NAMALWA (cell line): ENCODE data around the gene LAMTOR1.

Experiments
- DNase-seq: peaks from one replicate; pipeline ENCODE4 v3.0.0-alpha.2; 2015; ENCODE audit warnings: low spot score

Gene LAMTOR1

DNA sequence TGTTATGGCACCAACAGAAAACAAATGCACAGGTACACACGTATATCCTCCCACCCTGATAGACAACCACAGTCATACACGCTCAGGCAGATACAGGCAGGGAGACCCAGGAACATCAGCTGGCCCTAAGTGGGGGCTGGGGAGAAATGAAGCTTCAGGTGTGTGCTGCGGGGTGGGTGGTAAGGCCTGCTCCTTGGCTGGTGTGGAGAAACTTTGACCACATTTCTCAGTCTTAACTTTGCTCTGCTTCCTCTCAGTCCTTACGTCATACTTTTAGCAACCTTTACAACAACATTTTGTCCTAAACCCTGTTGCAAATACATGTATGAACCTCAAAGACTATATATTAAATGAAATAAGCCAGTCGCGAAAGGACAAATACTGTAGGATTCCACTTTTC is 16.1 kb upstream of the LAMTOR1 start:
- DNase-seq: no peak

DNA sequence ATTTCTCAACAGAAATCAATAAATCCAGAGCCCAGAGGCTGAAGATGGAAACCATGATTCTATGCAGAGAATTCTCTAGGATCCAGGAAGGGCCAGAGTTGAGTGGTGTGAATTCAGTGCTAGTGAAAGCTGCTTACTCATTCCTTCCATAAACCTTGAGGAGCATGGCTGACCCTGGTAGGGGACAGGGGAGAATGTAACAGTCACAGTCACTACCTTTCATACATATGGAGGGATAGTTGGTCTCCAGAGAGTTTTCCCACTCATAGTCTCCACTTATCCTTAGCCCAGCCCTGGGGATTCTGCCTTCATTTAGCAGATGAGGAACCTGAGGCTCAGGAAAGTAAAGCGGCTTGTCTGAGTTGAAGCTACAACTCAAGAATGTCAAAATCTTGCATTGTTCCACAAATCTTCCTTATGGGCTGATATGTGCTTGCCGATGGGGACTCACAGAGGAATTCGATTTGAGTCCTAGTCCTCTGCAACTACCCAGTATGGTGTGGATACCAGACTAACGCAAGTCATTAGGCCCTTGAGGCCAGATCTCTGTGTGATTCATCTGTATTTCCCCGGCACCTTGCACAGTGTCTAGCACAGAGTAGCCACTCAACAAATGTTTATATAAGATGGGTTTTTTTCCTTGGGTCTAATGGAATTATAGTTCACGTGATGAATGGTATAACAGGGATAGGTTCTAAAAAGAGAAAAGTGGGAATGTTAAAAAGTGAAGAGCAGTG is 13.1 kb upstream of the LAMTOR1 start:
- no peak for DNase-seq

DNA sequence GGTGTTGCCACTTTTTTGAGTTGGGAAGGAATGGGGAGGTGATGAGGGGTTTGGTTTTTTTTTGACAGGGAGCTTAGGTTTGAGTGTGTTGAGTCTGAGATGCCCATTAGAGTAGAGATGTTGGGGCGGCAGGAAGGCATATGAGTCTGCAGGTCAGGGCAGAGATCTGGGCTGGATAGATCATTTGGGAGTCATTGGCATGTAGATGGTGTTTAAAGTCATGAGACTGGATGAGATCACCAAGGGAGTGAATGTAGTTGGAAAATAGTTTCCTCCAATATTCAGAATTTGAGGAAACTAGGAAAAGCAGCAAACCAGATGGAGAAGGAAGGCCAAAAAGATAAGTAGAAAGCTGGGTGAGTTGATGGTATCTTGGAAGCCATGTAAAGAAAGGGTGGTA is 11.5 kb upstream of the LAMTOR1 start:
- DNase-seq: no peak

DNA sequence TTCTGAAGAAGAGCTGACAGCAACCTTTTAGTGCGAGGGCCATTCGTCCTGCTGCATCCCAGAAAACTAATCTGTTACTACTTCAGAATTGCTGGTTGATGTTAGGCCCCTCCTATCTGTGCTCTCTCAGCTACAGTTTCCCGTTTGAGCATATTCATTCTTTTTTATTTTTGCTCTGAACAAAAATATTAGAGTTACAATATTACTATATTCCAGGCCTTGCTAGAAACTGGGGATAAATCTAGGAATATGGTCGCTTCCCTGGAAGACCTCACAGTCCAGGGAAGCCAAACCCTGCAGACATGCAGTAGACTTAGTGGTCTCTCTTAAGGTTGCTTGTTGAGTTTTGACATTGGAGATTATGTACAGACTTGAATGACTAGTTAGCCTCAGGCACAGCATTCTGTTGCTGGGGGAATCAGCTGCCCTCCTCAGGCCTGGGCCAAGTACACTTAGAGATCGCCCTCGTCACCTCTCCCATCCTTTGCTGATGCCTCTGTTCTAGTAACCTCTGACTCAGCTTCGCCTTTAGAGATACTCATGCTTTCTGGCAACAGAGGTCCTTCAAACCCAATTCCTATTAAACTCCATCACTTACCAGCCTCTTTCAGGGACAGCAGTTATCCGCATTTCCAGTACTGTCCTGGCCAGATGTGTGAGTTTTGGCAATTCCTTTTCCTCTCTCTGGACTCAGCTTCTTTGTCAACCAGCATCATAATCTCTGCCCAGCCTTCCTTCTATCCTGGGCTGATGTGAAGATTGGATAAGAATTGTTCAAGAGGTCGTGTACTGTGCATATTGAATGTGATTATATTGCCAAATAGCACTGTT is 10.1 kb upstream of the LAMTOR1 start:
- DNase-seq: no peak

DNA sequence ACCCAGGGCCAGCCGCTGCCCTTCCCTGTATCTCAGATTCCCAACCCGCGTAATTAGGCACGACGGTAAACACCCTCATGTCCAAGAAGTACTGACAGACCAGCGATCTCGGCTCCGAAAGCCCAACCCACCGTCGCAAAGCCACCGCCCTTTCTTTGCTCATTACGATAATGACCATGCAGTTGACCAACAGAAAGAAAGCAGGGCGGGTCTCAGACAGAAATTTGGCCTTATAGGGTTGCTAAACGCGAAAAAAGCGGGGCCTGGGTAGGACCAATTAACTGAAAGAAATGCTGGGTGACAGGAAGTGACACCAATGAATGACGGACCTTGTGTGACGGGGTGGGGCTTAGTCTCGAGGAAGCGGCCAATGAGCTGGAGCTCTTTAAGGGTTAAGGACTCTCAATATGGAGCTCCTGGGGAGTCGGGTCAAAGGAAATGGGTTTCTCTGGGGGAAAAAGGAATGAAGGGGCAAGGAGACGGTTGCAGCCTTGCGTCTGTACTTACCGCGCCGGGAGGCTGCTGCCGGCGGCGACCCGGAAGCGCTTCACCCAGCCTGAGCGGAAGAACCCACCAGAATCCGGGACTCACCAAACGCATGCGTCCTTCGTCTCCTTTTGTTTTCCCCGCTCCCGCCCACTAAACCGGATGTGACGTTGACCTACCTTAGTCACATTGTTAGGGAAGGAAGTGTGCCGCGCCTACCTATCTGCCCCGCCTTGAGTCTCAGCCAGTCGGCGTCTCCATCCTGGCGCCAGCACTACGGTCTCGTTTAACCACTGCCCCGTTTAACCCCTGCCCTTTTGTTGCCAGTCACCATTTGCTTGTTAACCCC is 9.3 kb upstream of the LAMTOR1 start, which contains the start of gene ANAPC15:
TSS of gene ANAPC15 (minus strand) at position 553 of the 835 bp plus-strand sequence. CDS start 1,419 bp downstream, outside the sequence.
- DNase-seq: peak; percentile 100

DNA sequence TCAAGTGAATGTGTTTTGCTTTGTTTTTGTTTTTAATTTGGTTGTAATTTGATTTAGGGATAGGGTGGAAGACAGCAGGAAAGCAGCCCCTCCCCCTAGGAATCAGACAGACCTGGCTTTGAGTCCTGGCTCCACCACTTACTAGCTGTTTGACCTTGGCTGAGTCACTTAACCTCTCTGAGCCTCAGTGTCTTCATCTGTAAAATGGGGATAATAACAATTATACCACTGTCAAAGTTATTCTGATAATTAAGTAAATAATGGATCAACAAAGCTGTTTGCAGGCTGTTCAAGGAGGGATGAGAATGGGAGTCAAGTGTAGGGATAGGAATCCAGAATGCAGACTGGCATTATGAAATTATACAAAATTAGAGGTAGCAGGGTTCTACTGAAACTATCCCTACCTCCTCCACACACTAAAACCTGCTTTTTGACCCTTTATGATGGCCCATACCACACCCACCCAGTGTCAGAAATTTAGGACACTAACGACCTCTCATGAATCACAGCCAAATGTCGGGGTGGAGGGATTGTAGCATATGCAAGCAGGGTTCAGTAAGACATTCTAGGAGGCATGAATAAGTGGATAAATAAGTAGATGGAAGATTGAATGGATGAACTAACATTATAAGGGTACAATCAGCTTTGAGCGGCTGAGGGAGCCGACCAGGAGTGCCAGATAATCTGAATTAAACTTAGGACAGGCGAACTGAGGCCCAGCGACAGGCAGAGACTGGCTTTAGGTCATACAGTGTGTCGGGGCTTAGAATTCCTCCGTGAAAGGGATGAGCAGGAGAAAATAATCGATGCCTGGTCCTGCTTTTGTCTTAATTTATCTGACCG is 8.4 kb upstream of the LAMTOR1 start:
- no peak for DNase-seq

DNA sequence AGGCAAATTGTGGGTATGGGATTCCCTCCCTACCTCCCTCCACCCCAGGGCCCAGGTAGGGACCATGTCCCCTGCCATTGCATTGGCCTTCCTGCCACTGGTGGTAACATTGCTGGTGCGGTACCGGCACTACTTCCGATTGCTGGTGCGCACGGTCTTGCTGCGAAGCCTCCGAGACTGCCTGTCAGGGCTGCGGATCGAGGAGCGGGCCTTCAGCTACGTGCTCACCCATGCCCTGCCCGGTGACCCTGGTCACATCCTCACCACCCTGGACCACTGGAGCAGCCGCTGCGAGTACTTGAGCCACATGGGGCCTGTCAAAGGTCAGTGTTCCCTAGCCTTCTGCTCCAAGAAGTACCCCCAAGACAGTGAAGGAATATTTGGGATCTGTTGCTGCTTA is 2.8 kb upstream of the LAMTOR1 start, which contains the start of gene TOMT:
TSS of gene TOMT (plus strand) at position 37 of the 400 bp plus-strand sequence. CDS start at position 65, 28 bp downstream.
- no peak for DNase-seq

DNA sequence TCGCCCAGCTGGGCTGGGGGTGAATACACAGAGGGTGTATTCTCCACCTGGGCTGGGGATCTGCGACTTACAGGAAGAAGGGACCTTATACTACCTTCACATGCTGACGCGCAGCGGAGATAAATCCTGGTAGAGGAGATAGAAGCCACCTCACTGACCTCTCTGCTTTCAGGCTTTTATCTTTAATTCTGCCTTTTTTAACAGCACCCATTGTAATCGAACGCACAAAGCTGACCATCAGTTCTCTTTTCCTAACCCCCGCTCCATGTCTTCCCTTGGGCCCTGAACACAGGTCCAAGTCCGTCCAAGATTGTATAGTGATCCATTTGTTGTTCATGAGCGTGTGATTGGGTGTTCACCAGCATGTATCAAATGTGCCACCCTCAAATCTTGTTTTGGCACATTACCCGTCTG is 664 bp upstream of the LAMTOR1 start:
- no peak for DNase-seq

DNA sequence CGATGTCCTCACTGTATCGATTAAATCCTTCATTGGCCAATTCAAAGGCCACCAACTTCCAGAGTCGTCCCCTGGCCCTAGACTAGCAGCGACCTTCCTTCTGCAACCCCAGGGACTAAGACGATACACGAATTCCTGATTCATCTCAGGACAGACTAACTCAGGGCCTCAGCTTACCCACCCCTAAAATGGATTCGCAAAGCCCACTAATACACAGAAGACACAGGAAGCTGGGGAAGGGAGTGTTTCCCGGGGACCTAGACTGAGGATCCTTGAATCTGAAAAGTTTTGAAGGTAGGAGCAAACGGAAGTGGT is 509 bp downstream of the LAMTOR1 start:
- no peak for DNase-seq

DNA sequence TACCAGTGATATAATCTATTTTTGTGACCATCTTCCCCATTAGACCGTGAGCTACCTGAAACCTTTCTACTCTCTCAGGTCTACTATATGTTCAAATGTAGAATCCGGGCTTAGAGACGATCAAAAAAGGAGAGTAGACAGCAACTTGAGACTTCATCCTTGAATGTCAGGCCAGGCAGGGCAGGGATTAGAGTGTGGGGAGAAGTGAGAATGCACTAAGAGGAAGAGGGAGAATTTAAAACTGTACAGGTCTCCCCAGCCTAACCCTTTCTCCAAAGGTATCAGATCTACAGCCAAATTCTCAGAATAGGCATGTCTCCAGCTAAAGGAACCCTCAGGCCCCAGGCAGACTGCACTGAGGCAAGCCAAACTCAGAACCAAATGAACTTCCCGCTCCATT is 935 bp downstream of the LAMTOR1 start:
- no peak for DNase-seq

DNA sequence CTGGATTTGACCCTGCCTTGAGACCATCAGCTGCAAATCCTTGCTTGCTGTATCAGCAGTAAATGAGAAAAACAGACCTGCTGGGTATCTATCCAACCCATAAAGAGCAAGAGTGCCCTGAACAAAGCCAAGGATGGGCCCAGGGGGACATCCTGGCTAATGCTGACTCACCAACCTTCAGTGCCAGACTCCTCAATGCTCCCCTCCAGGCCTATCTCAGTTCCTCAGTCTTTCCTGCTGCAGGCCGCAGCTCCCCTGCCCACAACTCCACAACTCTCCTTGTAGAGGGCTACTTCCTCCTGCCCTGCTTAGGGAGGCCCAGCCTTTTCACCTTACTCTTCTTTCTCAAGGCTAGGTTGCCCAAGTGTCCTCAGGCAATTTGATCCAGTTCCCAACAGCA is 2.6 kb downstream of the LAMTOR1 start:
- DNase-seq: no peak

DNA sequence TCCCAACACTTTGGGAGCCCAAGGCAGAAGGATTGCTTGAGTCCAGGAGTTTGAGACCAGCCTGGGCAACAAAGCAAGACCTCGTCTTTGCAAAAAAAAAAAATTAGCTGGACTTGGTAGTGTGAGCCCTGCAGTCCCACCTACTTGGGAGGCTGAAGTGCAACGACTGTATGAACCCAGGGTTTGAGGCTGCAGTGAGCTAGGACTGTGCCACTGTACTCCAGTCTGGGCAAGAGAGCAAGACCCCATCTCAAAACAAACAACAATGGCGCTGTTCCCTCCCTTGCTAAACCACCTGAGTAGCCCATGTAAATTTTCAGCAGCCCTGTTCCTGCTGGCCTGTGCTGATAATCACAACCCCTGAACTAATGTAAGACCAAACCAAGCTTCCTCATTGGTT is 3.1 kb downstream of the LAMTOR1 start:
- DNase-seq: no peak

DNA sequence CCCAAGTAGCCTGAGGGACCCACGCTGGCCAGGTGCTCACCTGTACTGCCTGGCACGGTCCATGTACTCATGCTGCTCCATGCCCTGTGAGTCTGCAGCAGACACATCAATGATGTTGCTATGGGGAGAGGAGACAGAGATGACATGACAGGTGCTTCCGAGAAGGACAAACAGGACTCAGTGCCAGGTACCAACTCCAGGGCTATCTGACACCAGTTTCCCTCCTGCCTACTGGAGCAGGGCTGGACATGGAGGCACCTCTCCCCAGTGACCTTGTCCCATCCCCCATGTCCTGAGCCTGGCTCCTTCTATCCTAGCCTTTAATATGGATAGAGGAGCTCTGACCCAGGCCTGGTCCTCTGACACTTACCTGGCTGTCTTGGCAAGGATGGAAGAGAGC is 4.4 kb downstream of the LAMTOR1 start:
- no peak for DNase-seq

DNA sequence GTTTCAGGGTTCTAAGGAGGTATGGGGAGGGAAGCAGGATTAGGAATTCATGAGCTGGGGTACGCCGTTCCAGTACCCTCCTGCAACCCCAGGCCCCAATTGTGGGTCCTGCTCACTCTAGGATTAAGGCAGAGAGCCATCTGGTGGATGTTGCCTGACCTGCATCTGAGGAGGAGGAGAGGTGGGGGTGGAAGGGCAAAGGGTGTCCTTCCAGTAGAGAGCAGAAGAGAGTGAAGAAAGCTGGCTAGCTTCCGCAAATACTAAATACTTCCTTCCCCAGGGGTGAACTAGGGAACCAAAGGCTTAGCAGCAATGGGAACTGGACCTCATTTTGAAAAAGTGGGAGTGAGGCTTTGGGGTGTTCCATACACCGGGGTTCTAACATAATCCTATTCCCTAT is 11.8 kb downstream of the LAMTOR1 start:
- DNase-seq: peak; percentile 92

DNA sequence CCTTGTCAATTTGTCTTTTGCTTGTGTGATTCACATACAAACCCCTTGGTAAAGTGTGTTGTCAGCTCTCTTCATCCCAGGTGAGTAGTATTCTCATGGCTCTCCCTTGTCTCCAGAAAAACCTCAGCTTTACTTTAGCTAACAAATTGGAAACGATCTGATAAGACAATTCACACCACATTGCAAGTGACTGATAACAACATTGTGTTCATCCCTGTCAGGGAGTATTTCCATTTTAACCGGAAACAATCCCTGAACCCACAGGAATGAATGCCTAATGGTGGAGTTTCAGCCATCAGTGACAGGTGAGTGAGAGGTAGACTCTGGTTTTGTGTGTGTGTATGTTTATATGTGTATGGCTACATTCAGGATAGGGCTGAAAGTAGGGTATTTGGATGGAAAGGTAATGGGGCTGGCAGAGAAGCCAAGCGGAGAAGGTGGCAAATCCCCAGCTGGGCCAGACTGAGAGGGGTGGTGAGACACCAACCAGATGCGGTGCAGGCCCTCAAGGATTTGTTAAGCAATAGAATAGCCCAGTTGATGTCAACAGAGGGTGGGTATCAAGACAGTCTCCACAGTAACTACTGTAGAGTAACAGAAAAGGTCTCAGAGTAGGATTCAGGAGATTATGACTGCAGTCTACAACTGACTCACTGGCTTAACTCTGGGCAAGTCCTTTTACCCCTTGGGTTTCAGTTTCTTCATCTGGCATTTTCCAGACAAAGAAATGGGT is 14.9 kb downstream of the LAMTOR1 start:
- DNase-seq: no peak

DNA sequence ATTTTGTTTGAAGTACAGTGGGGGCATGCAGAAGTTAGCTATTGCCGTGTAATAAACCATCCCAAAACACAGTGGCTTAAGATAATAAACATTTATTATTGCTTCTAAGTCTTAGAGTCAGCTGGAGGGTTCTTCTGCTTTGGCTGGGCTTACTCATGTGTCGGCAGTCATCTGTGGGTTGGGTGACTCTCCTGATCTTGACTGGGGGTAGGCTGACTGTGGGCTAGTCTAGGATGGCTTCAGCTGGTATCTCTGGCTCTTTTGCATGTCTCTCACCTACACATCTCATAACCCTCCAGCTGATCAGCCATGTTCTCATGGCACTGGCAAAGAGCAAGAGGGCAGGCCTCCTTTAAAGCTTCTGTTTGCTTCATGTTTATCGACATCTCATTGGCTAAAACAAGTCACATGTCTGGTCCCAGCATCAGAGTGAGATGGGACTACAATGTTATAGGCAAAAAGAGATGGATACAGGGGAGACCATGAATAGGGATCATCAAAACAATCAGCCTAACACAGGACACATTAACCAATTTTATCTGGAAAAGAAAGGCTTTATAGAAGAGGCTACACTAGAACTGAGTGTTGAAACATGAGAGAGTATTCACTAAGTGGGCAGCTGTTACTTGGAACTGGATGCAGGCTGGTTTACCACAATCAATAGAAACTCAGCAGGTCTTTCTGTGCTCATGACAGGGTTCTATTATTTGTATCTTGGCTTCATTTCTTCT is 17.3 kb downstream of the LAMTOR1 start:
- DNase-seq: no peak

DNA sequence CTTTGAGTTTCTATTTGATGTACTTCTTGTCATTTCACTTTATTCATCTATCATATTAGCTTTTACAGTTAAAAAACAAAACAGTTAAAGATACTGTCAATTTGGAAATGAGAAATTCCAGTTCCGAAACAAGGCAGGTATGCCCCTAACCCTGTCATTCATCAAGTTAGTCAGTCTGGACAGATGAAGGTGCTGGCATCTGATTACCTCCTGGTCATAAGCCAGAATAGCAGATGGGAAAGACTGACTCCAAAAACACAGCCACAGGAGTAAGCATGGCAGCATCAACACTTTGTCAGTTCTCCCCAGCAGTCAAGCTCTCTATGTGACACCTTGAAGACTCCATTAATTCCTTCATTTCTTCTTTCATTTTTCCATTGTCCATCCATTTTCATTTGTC is 18.1 kb downstream of the LAMTOR1 start:
- no peak for DNase-seq

DNA sequence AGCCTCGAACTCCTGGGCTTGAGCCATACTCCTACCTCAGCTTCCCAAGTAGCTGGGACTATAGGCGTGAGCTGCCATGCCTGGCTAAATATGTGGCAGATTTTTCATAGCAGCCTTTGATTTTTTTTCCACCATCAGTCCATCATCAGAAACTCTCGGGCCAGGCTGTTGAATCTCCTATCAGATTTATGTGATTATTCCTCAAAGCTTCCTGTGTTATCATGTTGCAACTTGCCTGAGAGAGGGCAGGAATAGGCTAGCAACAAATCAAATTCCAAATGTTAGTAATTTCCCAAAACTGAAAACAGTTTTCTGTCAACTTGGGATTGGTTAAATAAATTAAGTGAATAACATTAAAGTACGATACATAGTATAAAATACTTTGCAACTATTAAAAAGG is 19.0 kb downstream of the LAMTOR1 start:
- DNase-seq: no peak

DNA sequence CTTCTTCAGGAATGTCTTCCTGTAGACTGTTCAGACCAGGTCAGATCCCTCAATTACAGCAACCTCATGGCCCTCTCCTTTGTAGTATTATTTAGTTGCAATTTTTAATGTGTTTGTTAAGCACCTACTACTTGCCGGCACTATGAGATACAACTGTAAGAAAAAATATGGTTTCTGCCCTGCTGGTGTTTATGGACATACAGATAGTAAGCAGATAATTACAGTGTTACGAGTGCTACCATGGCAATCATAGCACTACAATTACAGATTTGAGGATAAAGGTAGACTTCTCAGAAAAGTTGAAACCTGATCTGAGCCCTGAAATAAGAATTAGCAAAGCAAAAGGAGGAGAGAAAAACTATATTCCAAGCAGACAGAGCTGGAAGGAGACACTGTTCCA is 19.7 kb downstream of the LAMTOR1 start:
- no peak for DNase-seq

DNA sequence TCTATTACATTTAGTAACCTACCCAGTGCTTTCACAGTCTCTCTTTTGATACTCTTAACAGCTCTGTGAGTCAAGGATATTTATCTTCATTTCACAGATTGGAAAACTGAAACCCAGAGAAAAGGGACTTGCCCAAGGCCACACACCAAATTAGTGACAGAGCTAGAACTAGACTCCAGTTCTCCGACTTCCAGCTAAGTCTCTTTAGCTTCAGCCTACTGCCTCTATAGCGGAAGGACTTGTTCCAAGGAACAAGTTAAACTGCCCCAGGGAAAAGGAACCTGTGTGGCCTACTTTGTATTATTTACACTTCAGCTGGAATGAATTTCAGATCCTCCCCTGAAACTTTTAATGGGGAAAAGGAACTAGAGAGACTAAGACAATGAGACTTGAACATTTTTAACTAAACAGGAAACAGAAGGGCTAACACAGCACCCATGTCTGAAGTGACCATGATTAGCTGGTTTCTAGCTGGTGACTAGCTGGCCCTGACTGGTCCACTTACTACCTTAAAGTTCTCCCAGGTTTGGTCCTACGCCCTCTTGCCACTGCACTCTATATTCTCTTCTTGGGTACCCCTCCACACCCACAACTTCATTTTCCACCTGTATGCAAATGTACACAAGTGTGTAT is 21.2 kb downstream of the LAMTOR1 start:
- no peak for DNase-seq
